ENCODE data around the gene MCM3AP. TPM values are rescaled to one million over a fixed set of nuclear protein-coding genes. Genes with fewer than 3 reads are reported as not detected.

The MCM3AP gene
- total and polyA plus RNA-seq, 9 of the 15 experiments (the other 6 are each of a cell fraction or from before 2014, with no cell fraction given), result 6.5 to 179 (median 69.6) TPM

GRCh38 chr21:46189213-46189958, 96.0 kb downstream of the MCM3AP start (continued):
- TF ChIP-seq CBX2 (IDR thresholded peaks at IDR 0.05; ENCODE audit: insufficient read depth, low read length, poor library complexity, severe bottlenecking), result no peak
- TF ChIP-seq TGIF2 (CRISPR knock-in tag; IDR thresholded peaks at IDR 0.05), result peak; percentile 82; the same call in 1 of the 2 replicates
- no peak for TF ChIP-seq SRSF3 (IDR thresholded peaks at IDR 0.05; ENCODE audit: insufficient read depth, low read length)
- no peak for TF ChIP-seq CTBP1 (IDR thresholded peaks at IDR 0.05; ENCODE audit: borderline replicate concordance)
- no peak for TF ChIP-seq COPS2 (conservative IDR thresholded peaks at IDR 0.05)
- no peak for TF ChIP-seq EP400 (IDR thresholded peaks at IDR 0.05)
- no peak for TF ChIP-seq DNMT1 (IDR thresholded peaks at IDR 0.05)
- no peak for TF ChIP-seq RBM34 (IDR thresholded peaks at IDR 0.05; ENCODE audit: borderline replicate concordance, insufficient read depth, low read length)
- no peak for TF ChIP-seq RBM25 (IDR thresholded peaks at IDR 0.05; ENCODE audit: low read depth, low read length, severe bottlenecking)
- TF ChIP-seq RFX5 (IDR thresholded peaks at IDR 0.05; ENCODE audit: low read depth, low read length), result no peak
- TF ChIP-seq PURB (CRISPR knock-in tag; IDR thresholded peaks at IDR 0.05; ENCODE audit: low read depth), result no peak
- no peak for TF ChIP-seq ZNF239 (CRISPR knock-in tag; IDR thresholded peaks at IDR 0.05)
- TF ChIP-seq CBX8 (IDR thresholded peaks at IDR 0.05; ENCODE audit: borderline replicate concordance, extremely low read depth, low read depth, low read length, poor library complexity, severe bottlenecking), result no peak
- no peak for TF ChIP-seq EZH2 (IDR thresholded peaks at IDR 0.05; ENCODE audit: borderline replicate concordance, low read depth, low read length)
- no peak for TF ChIP-seq ZFX (CRISPR knock-in tag; IDR thresholded peaks at IDR 0.05)
- no peak for TF ChIP-seq RNF2 (IDR thresholded peaks at IDR 0.05)
- TF ChIP-seq CBX5 (IDR thresholded peaks at IDR 0.05; ENCODE audit: borderline replicate concordance, low read depth), result no peak
- no peak for TF ChIP-seq ZNF253 (CRISPR knock-in tag; conservative IDR thresholded peaks at IDR 0.05)
- TF ChIP-seq YY1 (IDR thresholded peaks at IDR 0.05; ENCODE audit: borderline replicate concordance in 1 of 3, control insufficient read depth in 1 of 3, extremely low read depth in 1 of 3, insufficient read depth in 3 of 3, insufficient read length in 1 of 3, insufficient replicate concordance in 2 of 3, low read depth in 1 of 3, low read length in 2 of 3), result no peak
- TF ChIP-seq FOXJ2 (tag; IDR thresholded peaks at IDR 0.05), result no peak
- TF ChIP-seq DDX20 (tag; IDR thresholded peaks at IDR 0.05; ENCODE audit: low read depth), result no peak
- no peak for TF ChIP-seq ILF3 (IDR thresholded peaks at IDR 0.05; ENCODE audit: borderline replicate concordance)
- peak; percentile 72 for TF ChIP-seq SAP30 (IDR thresholded peaks at IDR 0.05; ENCODE audit: borderline replicate concordance, insufficient read depth, low read depth, low read length, poor library complexity, severe bottlenecking)
- TF ChIP-seq ZBTB17 (CRISPR knock-in tag; IDR thresholded peaks at IDR 0.05), result no peak
- no peak for TF ChIP-seq MYC (IDR thresholded peaks at IDR 0.05; ENCODE audit: low read depth, low read length)
- TF ChIP-seq MYC (CRISPR knock-in tag; IDR thresholded peaks at IDR 0.05; ENCODE audit: borderline replicate concordance, low read depth), result no peak
- no peak for TF ChIP-seq ZNF197 (CRISPR knock-in tag; IDR thresholded peaks at IDR 0.05; ENCODE audit: low read depth)
- no peak for TF ChIP-seq RFX1 (IDR thresholded peaks at IDR 0.05)
- TF ChIP-seq ESRRB (CRISPR knock-in tag; IDR thresholded peaks at IDR 0.05; ENCODE audit: borderline replicate concordance), result no peak
- TF ChIP-seq ZNF232 (CRISPR knock-in tag; IDR thresholded peaks at IDR 0.05), result no peak

All from K562 (cell line).